PFSK-1 (cell line): ENCODE data around the gene JPH2.

Experiments used
- FOXP2 ChIP-seq: optimal IDR thresholded peaks from 2 replicates; pipeline ENCODE3; 2011; ENCODE audit warnings: borderline replicate concordance, control low read depth, inconsistent platforms; ENCODE audit not compliant: insufficient read depth; ENCODE audit errors: extremely low read length, extremely low read depth
- POLR2AphosphoS5 ChIP-seq: IDR thresholded peaks from 2 replicates; pipeline ENCODE4 v1.6.1; 2012; ENCODE audit warnings: low read depth, mild to moderate bottlenecking, control low read depth, low read length, moderate library complexity
- SIN3A ChIP-seq: IDR thresholded peaks from 2 replicates; pipeline ENCODE4 v1.6.1; 2012; ENCODE audit warnings: mild to moderate bottlenecking, low read length, moderate library complexity, borderline replicate concordance; ENCODE audit not compliant: insufficient read depth
- TAF1 ChIP-seq: IDR thresholded peaks from 2 replicates; pipeline ENCODE4 v1.6.1; 2012; ENCODE audit warnings: low read length, control low read depth, borderline replicate concordance; ENCODE audit not compliant: insufficient read depth
- TF ChIP-seq, protein P1 (sequence below), 2 experiments: IDR thresholded peaks; 2 replicates each; pipeline versions ENCODE4 v1.6.1 to v1.8.0; 2011 to 2012; ENCODE audit warnings: low read depth in 2 of 2, low read length in 2 of 2, control low read depth in 1 of 2, inconsistent platforms in 1 of 2, mild to moderate bottlenecking in 1 of 2, moderate library complexity in 1 of 2; ENCODE audit not compliant: insufficient read depth in 1 of 2

The JPH2 gene

DNA sequence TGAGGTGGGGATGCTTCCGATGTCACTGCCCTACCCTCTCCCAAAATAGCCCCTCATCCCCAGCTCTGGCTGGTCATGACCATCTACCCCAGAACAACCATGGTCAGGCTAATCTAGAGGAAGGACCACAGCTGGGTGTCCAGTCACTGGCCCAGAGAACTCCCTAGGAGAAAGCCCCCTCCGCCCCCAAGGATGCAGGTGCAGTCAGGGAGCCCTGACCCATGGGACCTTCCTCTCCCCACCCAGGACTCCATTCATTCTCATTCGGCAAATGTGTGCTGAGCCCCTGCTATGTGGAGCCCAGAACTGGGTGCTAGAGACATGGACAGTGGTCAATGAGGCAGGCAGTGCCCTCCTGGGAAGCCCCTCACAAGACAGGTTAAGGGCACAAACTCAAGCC, 60.5 kb downstream of the JPH2 start:
- no peak for TF ChIP-seq FOXP2
- TF ChIP-seq, protein P1, sequence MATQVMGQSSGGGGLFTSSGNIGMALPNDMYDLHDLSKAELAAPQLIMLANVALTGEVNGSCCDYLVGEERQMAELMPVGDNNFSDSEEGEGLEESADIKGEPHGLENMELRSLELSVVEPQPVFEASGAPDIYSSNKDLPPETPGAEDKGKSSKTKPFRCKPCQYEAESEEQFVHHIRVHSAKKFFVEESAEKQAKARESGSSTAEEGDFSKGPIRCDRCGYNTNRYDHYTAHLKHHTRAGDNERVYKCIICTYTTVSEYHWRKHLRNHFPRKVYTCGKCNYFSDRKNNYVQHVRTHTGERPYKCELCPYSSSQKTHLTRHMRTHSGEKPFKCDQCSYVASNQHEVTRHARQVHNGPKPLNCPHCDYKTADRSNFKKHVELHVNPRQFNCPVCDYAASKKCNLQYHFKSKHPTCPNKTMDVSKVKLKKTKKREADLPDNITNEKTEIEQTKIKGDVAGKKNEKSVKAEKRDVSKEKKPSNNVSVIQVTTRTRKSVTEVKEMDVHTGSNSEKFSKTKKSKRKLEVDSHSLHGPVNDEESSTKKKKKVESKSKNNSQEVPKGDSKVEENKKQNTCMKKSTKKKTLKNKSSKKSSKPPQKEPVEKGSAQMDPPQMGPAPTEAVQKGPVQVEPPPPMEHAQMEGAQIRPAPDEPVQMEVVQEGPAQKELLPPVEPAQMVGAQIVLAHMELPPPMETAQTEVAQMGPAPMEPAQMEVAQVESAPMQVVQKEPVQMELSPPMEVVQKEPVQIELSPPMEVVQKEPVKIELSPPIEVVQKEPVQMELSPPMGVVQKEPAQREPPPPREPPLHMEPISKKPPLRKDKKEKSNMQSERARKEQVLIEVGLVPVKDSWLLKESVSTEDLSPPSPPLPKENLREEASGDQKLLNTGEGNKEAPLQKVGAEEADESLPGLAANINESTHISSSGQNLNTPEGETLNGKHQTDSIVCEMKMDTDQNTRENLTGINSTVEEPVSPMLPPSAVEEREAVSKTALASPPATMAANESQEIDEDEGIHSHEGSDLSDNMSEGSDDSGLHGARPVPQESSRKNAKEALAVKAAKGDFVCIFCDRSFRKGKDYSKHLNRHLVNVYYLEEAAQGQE (IDR thresholded peaks at IDR 0.05; ENCODE audit: insufficient read depth in 1 of 2, low read depth in 2 of 2, low read length in 2 of 2), result no peak
- TF ChIP-seq POLR2AphosphoS5, result no peak
- no peak for TF ChIP-seq TAF1
- no peak for TF ChIP-seq SIN3A

DNA sequence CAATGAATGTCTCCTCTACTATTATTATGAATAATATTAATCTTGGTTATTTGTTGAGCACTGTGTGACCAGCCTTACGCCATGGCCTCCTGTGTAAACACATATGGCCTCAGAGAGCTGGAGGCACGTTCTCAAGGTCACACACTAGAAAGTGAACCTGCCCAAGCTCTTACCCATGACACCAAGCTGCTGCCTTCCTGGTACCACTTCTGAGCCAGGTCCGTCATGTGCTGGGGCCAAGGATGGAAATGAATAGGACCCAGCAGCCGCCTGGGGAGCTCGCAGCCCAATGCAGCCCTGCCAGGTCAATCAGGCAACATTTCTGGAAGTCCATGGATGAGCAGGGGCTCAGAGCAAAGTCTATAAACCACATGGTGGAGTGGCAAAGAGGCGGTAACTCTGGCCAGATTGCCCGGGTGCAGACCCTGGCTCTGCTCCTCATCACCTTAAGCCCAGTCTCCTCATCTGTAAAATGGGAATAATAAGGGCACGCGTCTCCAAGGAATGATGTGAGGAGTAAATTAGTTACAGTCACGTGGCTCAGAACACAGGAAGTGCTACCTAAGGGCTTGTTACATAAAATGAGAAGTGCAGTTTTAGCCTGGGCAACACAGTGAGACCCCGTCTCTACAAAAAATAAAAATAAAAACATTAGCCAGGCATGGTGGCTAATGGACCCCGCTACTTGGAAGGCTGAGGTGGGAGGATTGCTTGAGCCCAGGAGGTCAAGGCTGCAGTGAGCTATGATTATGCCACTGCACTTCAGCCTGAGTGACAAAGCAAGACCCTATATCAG, 61.5 kb downstream of the JPH2 start:
- no peak for TF ChIP-seq TAF1

DNA sequence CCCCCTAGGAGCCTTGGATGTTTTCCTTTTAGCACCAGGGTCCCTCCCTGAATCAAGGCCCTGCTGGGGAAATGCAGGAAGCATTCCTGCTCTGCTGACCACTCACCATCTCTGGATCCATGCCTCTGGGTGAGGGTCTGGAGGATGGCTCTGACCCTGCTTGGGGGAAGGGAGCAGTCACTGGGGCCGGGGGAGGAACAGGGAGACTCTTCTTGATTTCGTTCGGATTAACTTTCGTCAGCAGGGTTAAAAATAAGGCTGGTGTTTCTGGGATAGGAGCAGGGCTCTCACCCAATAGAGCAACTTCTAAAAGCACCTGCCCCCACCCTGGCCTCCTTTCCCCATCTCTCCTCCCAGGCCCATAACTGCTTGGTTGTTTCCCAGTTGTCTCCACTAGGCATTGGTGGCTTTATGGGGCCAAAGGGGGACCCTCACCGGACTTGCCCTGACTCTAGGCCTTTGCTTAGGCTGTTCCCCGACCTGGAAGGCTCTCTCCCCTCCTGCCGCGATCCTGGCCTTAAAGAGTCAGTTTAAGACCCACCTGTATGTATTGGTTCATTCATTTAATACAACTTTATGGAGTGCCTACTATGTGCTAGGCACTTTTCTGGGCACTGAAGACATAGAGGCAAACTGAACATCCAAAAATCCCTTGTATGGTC, 63.0 kb downstream of the JPH2 start:
- TF ChIP-seq, protein P1 (IDR thresholded peaks at IDR 0.05; ENCODE audit: insufficient read depth in 1 of 2, low read depth in 2 of 2, low read length in 2 of 2), result no peak
- TF ChIP-seq TAF1 (no peak), POLR2AphosphoS5 (no peak)

DNA sequence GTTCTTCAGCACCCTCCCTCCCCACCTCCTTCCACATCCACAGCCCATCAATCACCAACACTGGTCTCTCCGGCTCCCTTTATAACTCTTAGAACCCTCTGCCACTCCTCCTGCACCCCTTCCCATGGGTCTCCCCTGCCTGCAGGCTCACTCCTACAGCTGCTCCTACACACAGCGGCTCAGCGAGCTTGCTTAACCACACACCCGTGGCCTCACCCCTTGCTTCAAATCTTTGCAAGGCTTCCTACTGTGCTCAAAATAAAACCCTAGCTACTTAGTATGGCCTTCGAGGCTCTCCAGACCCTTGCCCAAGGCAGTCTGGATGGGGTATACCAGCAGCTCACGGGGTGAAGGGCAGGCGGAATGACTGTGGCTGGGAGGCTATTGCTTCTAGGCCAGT, 63.7 kb downstream of the JPH2 start:
- TF ChIP-seq POLR2AphosphoS5 (no peak), SIN3A (no peak), FOXP2 (no peak), TAF1 (no peak)
- TF ChIP-seq, protein P1 (IDR thresholded peaks at IDR 0.05; ENCODE audit: insufficient read depth in 1 of 2, low read depth in 2 of 2, low read length in 2 of 2), result no peak

DNA sequence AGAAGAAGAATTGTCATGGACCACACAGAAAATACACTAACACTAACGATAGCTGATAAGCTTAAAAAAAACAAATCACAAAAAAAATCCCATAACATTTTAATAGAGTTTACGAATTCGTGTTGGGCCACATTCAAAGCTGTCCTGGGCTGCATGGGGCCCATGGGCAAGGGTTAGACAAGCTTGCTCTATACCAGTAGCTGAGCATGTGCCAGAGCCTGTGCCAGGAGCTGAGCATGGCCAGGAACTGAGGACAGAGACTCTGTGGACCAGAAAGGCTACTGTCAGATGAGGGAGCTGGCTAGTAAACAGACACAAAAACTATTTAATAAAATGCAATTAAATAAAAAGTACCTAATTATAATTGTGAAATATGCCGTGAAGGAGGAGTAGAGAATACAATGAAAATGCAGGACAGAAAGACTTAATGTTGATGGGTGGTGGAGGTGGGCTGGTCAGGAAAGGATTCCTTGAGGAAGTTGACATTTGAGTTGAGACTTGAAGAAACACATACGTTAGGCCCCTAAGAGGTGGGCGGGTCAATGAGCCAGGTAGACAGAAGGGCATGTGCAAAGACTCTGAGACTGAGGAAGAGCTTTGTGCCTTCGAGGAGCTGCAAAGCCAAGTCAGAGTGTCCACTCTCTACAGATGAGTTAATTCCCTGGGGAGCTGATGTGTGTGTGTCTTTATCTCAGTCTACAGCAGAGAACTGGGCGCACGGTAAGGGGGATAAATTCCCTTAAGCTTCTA, 66.1 kb downstream of the JPH2 start:
- TF ChIP-seq FOXP2, result no peak
- no peak for TF ChIP-seq SIN3A
- TF ChIP-seq TAF1, result no peak
- no peak for TF ChIP-seq POLR2AphosphoS5
- TF ChIP-seq, protein P1 (IDR thresholded peaks at IDR 0.05; ENCODE audit: insufficient read depth in 1 of 2, low read depth in 2 of 2, low read length in 2 of 2), result no peak
